SJCRH30 (cell line): ENCODE results near the gene TMA7. TPM values are rescaled to one million over a fixed set of nuclear protein-coding genes. Genes with fewer than 3 reads are reported as not detected.

Experiments
- DNase-seq, 2 experiments: peaks; one replicate each; pipeline ENCODE4 v3.0.0-alpha.2; 2015 to 2020
- H3K27ac ChIP-seq: fragments of 250-450 bp; sonication (Bioruptor Pico); 2 replicates; pipeline ENCODE4 v1.5.1; 2020; ENCODE audit warnings: mild to moderate bottlenecking, moderate library complexity
- H3K27me3 ChIP-seq: fragments of 250-450 bp; sonication (Bioruptor Pico); 2 replicates; pipeline ENCODE4 v1.5.1; 2020; ENCODE audit warnings: mild to moderate bottlenecking, moderate library complexity
- H3K36me3 ChIP-seq: fragments of 250-450 bp; sonication (Bioruptor Pico); 2 replicates; pipeline ENCODE4 v1.5.1; 2020; ENCODE audit warnings: mild to moderate bottlenecking, moderate library complexity
- H3K4me1 ChIP-seq: fragments of 250-450 bp; sonication (Bioruptor Pico); 2 replicates; pipeline ENCODE4 v1.5.1; 2020; ENCODE audit warnings: mild to moderate bottlenecking, moderate library complexity
- H3K4me3 ChIP-seq: fragments of 250-450 bp; sonication (Bioruptor Pico); 2 replicates; pipeline ENCODE4 v1.5.1; 2020; ENCODE audit warnings: mild to moderate bottlenecking, moderate library complexity
- H3K9me3 ChIP-seq: fragments of 250-450 bp; sonication (Bioruptor Pico); replicated peaks from 2 replicates; pipeline ENCODE4 v1.5.1; 2020; ENCODE audit warnings: mild to moderate bottlenecking, moderate library complexity
- total RNA-seq: library from RNA; depleted of rRNA; stranded (reverse); fragments of >200 nt; shearing (Covaris generic); gene quantifications from 2 replicates; pipeline ENCODE4 v1.2.3, GENCODE V29; 2014; rRNA removed

Gene TMA7
- total RNA-seq, 1 experiment from 2014 or later: 498 TPM

GRCh38 chr3:48492461-48493202 is 52.6 kb downstream of the TMA7 start:
- Histone ChIP-seq H3K4me1 (peaks cover 15% of the 10 kb centered on the region), H3K9me3 (no peaks in the 10 kb centered on the region), H3K4me3 (peak overlapping the region; percentile 51), H3K27me3 (no peaks in the 10 kb centered on the region), H3K36me3 (no peaks in the 10 kb centered on the region), H3K27ac (peak overlapping the region; percentile 96)
- peak; percentile 66 to 83 for DNase-seq

- DNase-seq: peak; percentile 76 to 81
- Histone ChIP-seq H3K9me3 (no peaks in the 10 kb centered on the region; the same call in 1 of the 2 replicates), H3K27ac (peak overlapping the region; percentile 96), H3K36me3 (no peaks in the 10 kb centered on the region), H3K27me3 (no peaks in the 10 kb centered on the region), H3K4me3 (no peak overlapping the region), H3K4me1 (peaks cover 15% of the 10 kb centered on the region)
Observed at GRCh38 chr3:48493203-48493501, 53.1 kb downstream of the TMA7 start.

Other genes starting within 250 kb of the TMA7 start
- 0.45 and 0.48 TPM in 2 replicates for gene CAMP, start 216.8 kb upstream of the TMA7 start, total RNA-seq
- gene ZNF589, start 199.2 kb upstream of the TMA7 start, total RNA-seq: 9.8 and 9.9 TPM in 2 replicates
- gene NME6, start 138.9 kb upstream of the TMA7 start, total RNA-seq: 28.2 and 30.9 TPM in 2 replicates
- gene SPINK8, start 106.6 kb upstream of the TMA7 start, total RNA-seq: not detected in 2 replicates
- 0.30 and 0.35 TPM in 2 replicates for gene FBXW12, start 68.0 kb upstream of the TMA7 start, total RNA-seq
- gene PLXNB1, start 10.2 kb upstream of the TMA7 start, total RNA-seq: 23.4 and 45.0 TPM in 2 replicates
- gene CCDC51, start 138 bp upstream of the TMA7 start, total RNA-seq: 11.3 and 12.0 TPM in 2 replicates
- gene ATRIP, start 6.5 kb downstream of the TMA7 start, total RNA-seq: 12.4 and 12.8 TPM in 2 replicates
- gene SHISA5, start 63.9 kb downstream of the TMA7 start, total RNA-seq: 74.9 and 78.1 TPM in 2 replicates
- gene PFKFB4, start 116.5 kb downstream of the TMA7 start, total RNA-seq: 8.0 and 8.3 TPM in 2 replicates
- gene UCN2, start 123.5 kb downstream of the TMA7 start, total RNA-seq: 0.14 TPM in 1 of 2 replicates, not detected in the other
- gene COL7A1, start 155.1 kb downstream of the TMA7 start, total RNA-seq: 1.5 and 2.0 TPM in 2 replicates
- 137 and 162 TPM in 2 replicates for gene UQCRC1, start 169.4 kb downstream of the TMA7 start, total RNA-seq
- not detected in 2 replicates for gene TMEM89, start 181.5 kb downstream of the TMA7 start, total RNA-seq
- 14.8 and 18.9 TPM in 2 replicates for gene SLC26A6, start 195.2 kb downstream of the TMA7 start, total RNA-seq
- gene CELSR3, start 222.6 kb downstream of the TMA7 start, total RNA-seq: 1.1 and 1.7 TPM in 2 replicates
- gene NCKIPSD, start 245.7 kb downstream of the TMA7 start, total RNA-seq: 11.8 and 13.7 TPM in 2 replicates